BJ (cell line): Measurements from ENCODE around the gene B3GNT4. TPM values are rescaled to one million over a fixed set of nuclear protein-coding genes. Genes with fewer than 3 reads are reported as not detected.
"Not testable (repeated sequence)": the region's sequence is repeated elsewhere in the genome, so short reads cannot be mapped to it uniquely, and the experiment has no call there.

Experiments used
- CTCF ChIA-PET: fragments of 350-600 bp; formaldehyde crosslinking; extraction: SDS; loops from one replicate; lab custom pipeline; 2021; ENCODE audit warnings: antibody characterized with exemption, inconsistent platforms; lab: Yijun Ruan, JAX
- POLR2A ChIA-PET: fragments of 300-600 bp; sonication (Branson Sonifier 250); formaldehyde crosslinking; extraction: SDS; loops from one replicate; lab custom pipeline; 2021; ENCODE audit warnings: antibody characterized with exemption; lab: Charles Lee
- DNase-seq: peaks from one replicate; pipeline ENCODE4 v3.0.0-alpha.2; 2011; ENCODE audit warnings: low read depth
- H3K27me3 ChIP-seq: 2 replicates; pipeline ENCODE4 v1.6.0; 2011; ENCODE audit warnings: low read length; ENCODE audit not compliant: control insufficient read depth, insufficient read depth
- H3K36me3 ChIP-seq: 2 replicates; pipeline ENCODE4 v1.5.1; 2011; ENCODE audit warnings: low read length; ENCODE audit not compliant: control insufficient read depth, insufficient read depth
- H3K4me3 ChIP-seq: 2 replicates; pipeline ENCODE4 v1.5.1; 2011; ENCODE audit warnings: low read depth, mild to moderate bottlenecking, control low read depth, low read length
- CTCF ChIP-seq: IDR thresholded peaks from 2 replicates; pipeline ENCODE4 v1.5.1; 2011; ENCODE audit warnings: low read depth, mild to moderate bottlenecking, control low read depth, inconsistent platforms, low read length, moderate library complexity; ENCODE audit not compliant: insufficient read depth
- polyA plus RNA-seq: library from polyadenylated mRNA; depleted of rRNA; stranded (reverse); fragments of >200 nt; gene quantifications from 2 replicates; pipeline ENCODE4 v1.2.3, GENCODE V29; 2011

The B3GNT4 gene
- polyA plus RNA-seq, 1 experiment: 0.18 TPM

- CTCF ChIA-PET: no interaction called here
- no peak overlapping the region for H3K4me3 ChIP-seq
- POLR2A ChIA-PET: no interaction called here
- H3K27me3 ChIP-seq: peaks cover 4% of the 10 kb centered on the region
- no peaks in the 10 kb centered on the region for H3K36me3 ChIP-seq
- DNase-seq: no peak
- no peak for TF ChIP-seq CTCF
These were observed 32.1 kb upstream of the B3GNT4 start for GRCh38 chr12:122171399-122171798.

- POLR2A ChIA-PET: no interaction called here
- H3K4me3 ChIP-seq: no peak overlapping the region
- DNase-seq: no peak
- H3K36me3 ChIP-seq: no peaks in the 10 kb centered on the region
- H3K27me3 ChIP-seq: peaks cover 4% of the 10 kb centered on the region
- CTCF ChIA-PET: no interaction called here
- no peak for TF ChIP-seq CTCF
These were observed 31.1 kb upstream of the B3GNT4 start for GRCh38 chr12:122172262-122172939.

GRCh38 chr12:122174155-122174845 lies 29.2 kb upstream of the B3GNT4 start, which contains the start of gene IL31:
IL31 (minus strand) TSS chr12:122174221; CDS start chr12:122174172, 49 bp downstream.
- Histone ChIP-seq H3K36me3 (no peaks in the 10 kb centered on the region), H3K27me3 (peaks cover 4% of the 10 kb centered on the region), H3K4me3 (no peak within 1 kb of the TSS)
- POLR2A ChIA-PET: no interaction called here
- no peak for DNase-seq
- CTCF ChIA-PET: interaction anchor here (1.9 kb wide), 1 partner anchor 17 kb away, joined by 4 read pairs; no protein-coding TSS in a partner anchor
- TF ChIP-seq CTCF: no peak

GRCh38 chr12:122176473-122176872 lies 27.0 kb upstream of the B3GNT4 start:
- CTCF ChIA-PET: interaction anchor here (0.7 kb wide), 1 partner anchor 13 kb away, joined by 3 read pairs; no protein-coding TSS in a partner anchor
- H3K27me3 ChIP-seq, H3K36me3 ChIP-seq, DNase-seq, H3K4me3 ChIP-seq, POLR2A ChIA-PET: not testable (repeated sequence)

- ChIA-PET POLR2A (no interaction called here), CTCF (interaction anchor here (2.1 kb wide), 1 partner anchor 8 kb away, joined by 7 read pairs; no protein-coding TSS in a partner anchor)
- H3K36me3 ChIP-seq: no peaks in the 10 kb centered on the region
- no peak for DNase-seq
- TF ChIP-seq CTCF: no peak
- H3K4me3 ChIP-seq: peak within 1 kb of the TSS; percentile 49
- no peaks in the 10 kb centered on the region for H3K27me3 ChIP-seq
These were observed 20.5 kb upstream of the B3GNT4 start, which contains the start of gene LRRC43 for GRCh38 chr12:122182887-122183587. LRRC43 (plus strand) TSS chr12:122183123; CDS start chr12:122183145, 22 bp downstream.
